ENCODE measurements around the gene LPCAT2.

The LPCAT2 gene

DNA sequence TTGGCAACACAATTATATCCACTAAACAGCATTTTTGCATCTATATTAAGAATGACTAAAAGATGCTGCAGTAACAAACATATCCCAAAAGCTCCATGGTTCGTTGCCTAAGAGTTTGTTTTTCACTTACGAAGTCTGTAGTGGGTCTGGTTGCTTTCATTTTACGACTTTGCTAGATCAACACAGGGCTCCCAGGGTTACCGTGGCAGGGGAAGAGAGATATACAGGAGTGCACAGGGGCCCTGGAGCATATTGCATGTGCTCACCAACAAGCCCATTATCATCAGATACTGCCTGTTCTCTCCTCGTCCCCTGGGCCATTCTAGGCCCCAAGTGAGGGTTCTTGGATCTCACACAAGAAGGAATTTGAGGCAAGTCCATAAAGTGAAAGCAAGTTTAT, 33.0 kb upstream of the LPCAT2 start:
- Histone ChIP-seq H3K9ac (no peak overlapping the region), H3K4me1 (no peaks in the 10 kb centered on the region), H3K79me2 (no peaks in the 10 kb centered on the region), H3K27ac (no peak overlapping the region), H3K36me3 (ENCODE audit: control insufficient read depth, insufficient read depth, low read length) (no peaks in the 10 kb centered on the region), H3K27me3 (ENCODE audit: control insufficient read depth, insufficient read depth, low read length) (no peaks in the 10 kb centered on the region), H2AFZ (no peak overlapping the region), H3K4me2 (ENCODE audit: low read length) (no peak overlapping the region), H3K4me3 (ENCODE audit: low read depth, low read length) (no peak overlapping the region), H3K9me3 (ENCODE audit: control insufficient read depth, low read length) (no peaks in the 10 kb centered on the region)
- TF ChIP-seq, protein P1, sequence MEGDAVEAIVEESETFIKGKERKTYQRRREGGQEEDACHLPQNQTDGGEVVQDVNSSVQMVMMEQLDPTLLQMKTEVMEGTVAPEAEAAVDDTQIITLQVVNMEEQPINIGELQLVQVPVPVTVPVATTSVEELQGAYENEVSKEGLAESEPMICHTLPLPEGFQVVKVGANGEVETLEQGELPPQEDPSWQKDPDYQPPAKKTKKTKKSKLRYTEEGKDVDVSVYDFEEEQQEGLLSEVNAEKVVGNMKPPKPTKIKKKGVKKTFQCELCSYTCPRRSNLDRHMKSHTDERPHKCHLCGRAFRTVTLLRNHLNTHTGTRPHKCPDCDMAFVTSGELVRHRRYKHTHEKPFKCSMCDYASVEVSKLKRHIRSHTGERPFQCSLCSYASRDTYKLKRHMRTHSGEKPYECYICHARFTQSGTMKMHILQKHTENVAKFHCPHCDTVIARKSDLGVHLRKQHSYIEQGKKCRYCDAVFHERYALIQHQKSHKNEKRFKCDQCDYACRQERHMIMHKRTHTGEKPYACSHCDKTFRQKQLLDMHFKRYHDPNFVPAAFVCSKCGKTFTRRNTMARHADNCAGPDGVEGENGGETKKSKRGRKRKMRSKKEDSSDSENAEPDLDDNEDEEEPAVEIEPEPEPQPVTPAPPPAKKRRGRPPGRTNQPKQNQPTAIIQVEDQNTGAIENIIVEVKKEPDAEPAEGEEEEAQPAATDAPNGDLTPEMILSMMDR (IDR thresholded peaks at IDR 0.05), result no peak

DNA sequence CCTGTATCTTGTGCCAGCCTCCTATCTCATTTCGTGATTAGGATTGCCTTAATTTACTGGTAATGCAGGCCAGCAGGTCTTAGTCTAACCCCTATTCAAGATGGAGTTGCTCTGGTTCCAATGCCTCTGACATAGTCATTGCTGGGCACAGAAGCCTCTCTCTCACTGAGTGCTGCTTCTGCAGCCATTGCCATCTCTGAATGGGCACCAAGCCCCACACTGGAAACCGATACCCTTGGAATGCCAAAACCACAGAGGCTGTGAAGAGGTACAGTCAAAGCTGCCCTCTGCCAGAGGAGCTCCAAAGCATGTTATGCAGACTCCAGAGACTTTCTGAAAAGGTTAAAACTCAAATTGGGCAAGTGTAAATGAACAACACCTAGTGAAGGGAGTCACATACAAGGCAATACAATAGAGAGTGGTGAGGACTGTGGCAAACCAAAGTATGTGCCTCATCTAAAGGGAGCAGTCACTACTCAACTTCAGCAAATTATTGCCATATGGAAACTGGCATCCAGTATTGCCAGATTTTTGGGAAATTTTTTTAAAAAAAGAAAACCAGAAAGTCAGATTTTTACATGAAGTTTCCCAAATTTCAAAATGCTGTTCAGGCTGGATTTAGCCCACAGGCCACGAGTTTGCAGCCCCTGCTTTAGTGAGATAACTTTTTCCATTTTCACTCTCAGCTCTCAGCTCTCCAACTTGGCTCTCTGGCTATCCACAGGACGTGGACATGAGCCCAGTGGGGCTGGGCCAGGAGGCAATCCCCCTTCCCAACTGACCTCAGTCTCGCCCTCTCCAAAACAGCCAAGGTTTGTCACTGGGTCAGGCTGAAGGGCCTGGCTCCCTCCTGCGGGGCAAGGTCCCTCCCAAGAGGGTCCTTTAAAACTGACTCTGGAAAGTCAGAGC, 32.0 kb upstream of the LPCAT2 start:
- Histone ChIP-seq H3K9me3 (ENCODE audit: control insufficient read depth, low read length) (no peaks in the 10 kb centered on the region), H3K36me3 (ENCODE audit: control insufficient read depth, insufficient read depth, low read length) (no peaks in the 10 kb centered on the region), H3K4me3 (ENCODE audit: low read depth, low read length) (no peak overlapping the region), H2AFZ (no peak overlapping the region), H3K27me3 (ENCODE audit: control insufficient read depth, insufficient read depth, low read length) (no peaks in the 10 kb centered on the region), H3K4me2 (ENCODE audit: low read length) (no peak overlapping the region), H3K9ac (no peak overlapping the region), H3K79me2 (no peaks in the 10 kb centered on the region), H3K4me1 (no peaks in the 10 kb centered on the region), H3K27ac (no peak overlapping the region)
- TF ChIP-seq, protein P1 (IDR thresholded peaks at IDR 0.05), result no peak

DNA sequence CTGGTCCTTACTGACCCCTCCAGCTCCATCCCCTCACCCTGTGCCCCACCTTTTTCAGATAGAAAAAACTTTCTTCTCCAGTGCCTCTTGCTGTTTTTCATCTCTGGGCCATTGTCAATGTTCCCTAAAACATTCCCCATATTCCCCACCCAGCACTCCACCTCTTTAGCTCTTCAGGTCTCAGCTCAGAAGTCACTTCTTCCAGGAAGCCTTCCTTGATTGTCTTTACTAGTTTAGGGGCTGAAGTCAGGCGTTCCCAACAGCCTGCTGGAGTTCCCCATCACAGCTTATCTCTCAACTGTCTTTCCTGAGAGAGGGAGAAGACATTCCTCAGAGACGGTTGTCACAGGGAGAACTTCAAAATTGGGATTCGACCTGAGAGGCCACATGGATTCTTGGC, 31.1 kb upstream of the LPCAT2 start:
- TF ChIP-seq, protein P1 (IDR thresholded peaks at IDR 0.05), result no peak
- Histone ChIP-seq H3K27me3 (ENCODE audit: control insufficient read depth, insufficient read depth, low read length) (no peaks in the 10 kb centered on the region), H3K4me2 (ENCODE audit: low read length) (no peak overlapping the region), H3K9me3 (ENCODE audit: control insufficient read depth, low read length) (no peaks in the 10 kb centered on the region), H3K9ac (no peak overlapping the region), H3K36me3 (ENCODE audit: control insufficient read depth, insufficient read depth, low read length) (no peaks in the 10 kb centered on the region), H3K4me1 (no peaks in the 10 kb centered on the region), H3K27ac (no peak overlapping the region), H3K4me3 (ENCODE audit: low read depth, low read length) (no peak overlapping the region), H3K79me2 (no peaks in the 10 kb centered on the region), H2AFZ (no peak overlapping the region)

DNA sequence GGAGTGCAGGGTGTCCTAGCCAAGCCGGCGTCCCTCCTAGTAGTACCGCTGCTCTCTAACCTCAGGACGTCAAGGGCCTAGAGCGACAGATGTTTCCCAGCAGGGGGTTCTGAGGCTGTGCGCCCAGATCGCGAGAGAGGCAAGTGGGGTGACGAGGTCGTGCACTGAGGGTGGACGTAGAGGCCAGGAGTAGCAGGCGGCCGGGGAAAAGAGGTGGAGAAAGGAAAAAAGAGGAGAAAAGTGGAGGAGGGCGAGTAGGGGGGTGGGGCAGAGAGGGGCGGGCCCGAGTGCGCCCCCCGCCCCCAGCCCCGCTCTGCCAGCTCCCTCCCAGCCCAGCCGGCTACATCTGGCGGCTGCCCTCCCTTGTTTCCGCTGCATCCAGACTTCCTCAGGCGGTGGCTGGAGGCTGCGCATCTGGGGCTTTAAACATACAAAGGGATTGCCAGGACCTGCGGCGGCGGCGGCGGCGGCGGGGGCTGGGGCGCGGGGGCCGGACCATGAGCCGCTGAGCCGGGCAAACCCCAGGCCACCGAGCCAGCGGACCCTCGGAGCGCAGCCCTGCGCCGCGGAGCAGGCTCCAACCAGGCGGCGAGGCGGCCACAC, 29.9 kb upstream of the LPCAT2 start, which contains the start of gene MMP2:
Gene MMP2 (plus strand): TSS at position 372 of the 603 bp plus-strand sequence. CDS start 282 bp downstream, outside the sequence.
- Histone ChIP-seq H3K9me3 (ENCODE audit: control insufficient read depth, low read length) (no peaks in the 10 kb centered on the region), H3K4me1 (no peaks in the 10 kb centered on the region), H3K27ac (peak within 1 kb of the TSS; percentile 27), H3K4me3 (ENCODE audit: low read depth, low read length) (peak within 1 kb of the TSS; percentile 20), H3K79me2 (no peaks in the 10 kb centered on the region), H3K36me3 (ENCODE audit: control insufficient read depth, insufficient read depth, low read length) (no peaks in the 10 kb centered on the region), H2AFZ (peak within 1 kb of the TSS; percentile 10), H3K9ac (no peak within 1 kb of the TSS), H3K4me2 (ENCODE audit: low read length) (peak within 1 kb of the TSS; percentile 45), H3K27me3 (ENCODE audit: control insufficient read depth, insufficient read depth, low read length) (no peaks in the 10 kb centered on the region)
- TF ChIP-seq, protein P1 (IDR thresholded peaks at IDR 0.05), result no peak
